D721Med (cell line): Measurements from ENCODE around the gene GNAQ.

Source experiments
- DNase-seq: peaks from one replicate; pipeline ENCODE4 v3.0.0; 2011; ENCODE audit warnings: low spot score; ENCODE audit not compliant: insufficient read length
- FAIRE-seq: peaks from 2 replicates; lab custom pipeline; 2011; peaks lifted over from hg19 to GRCh38; lab: Jason Lieb, UNC
- TF ChIP-seq, protein P1 (sequence below): IDR thresholded peaks from 2 replicates; pipeline ENCODE4 v1.5.1; 2012; ENCODE audit warnings: mild to moderate bottlenecking, control low read depth; ENCODE audit not compliant: insufficient read depth; ENCODE audit errors: missing control alignments

Gene GNAQ

DNA sequence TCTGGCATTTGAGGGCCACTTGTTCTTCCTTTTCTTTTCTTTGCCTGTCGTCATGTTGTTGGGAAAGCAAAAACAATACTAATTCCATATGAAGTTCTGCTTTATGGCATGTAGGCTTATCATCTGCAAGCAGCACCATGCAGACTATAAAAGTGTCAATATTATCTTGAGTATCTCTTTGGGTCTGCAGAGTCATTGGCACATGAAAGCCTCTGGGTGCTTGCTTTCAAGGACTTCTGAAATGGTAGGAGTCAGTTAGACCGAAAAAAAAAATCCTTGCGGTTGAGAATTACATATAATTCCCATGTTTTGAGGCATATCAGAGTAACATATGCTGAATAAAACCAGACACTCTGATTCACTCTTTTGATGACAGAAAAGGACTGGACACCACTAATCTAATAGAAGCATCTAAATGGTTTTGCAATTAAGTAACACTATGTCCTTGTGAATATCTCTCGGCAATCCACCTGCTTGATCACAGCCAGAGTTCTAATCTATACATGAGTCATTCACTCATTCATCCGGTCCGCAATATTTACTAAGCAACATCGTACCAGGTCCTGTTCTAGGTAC lies 44.4 kb downstream of the GNAQ start:
- TF ChIP-seq, protein P1, sequence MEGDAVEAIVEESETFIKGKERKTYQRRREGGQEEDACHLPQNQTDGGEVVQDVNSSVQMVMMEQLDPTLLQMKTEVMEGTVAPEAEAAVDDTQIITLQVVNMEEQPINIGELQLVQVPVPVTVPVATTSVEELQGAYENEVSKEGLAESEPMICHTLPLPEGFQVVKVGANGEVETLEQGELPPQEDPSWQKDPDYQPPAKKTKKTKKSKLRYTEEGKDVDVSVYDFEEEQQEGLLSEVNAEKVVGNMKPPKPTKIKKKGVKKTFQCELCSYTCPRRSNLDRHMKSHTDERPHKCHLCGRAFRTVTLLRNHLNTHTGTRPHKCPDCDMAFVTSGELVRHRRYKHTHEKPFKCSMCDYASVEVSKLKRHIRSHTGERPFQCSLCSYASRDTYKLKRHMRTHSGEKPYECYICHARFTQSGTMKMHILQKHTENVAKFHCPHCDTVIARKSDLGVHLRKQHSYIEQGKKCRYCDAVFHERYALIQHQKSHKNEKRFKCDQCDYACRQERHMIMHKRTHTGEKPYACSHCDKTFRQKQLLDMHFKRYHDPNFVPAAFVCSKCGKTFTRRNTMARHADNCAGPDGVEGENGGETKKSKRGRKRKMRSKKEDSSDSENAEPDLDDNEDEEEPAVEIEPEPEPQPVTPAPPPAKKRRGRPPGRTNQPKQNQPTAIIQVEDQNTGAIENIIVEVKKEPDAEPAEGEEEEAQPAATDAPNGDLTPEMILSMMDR = no peak
- FAIRE-seq (no peak), DNase-seq (no peak)

DNA sequence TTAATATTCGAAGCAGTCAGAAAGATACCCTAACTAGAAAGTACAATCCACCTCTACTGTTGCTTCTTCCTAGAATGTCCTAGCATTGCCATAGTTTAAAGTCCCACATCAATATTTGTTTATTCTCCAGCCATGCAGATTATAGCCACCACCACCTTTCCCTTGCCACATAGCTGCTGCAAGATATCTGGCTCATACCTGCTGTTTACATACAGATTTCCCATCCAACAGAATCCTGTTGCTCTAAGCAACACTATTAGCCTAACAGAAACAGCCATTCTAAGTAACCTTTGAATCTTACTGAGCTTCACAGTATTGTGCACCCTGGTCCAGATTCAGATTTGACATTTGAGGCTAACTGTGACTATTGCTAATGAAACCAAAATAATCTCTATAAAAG lies 45.6 kb downstream of the GNAQ start:
- FAIRE-seq = no peak

DNA sequence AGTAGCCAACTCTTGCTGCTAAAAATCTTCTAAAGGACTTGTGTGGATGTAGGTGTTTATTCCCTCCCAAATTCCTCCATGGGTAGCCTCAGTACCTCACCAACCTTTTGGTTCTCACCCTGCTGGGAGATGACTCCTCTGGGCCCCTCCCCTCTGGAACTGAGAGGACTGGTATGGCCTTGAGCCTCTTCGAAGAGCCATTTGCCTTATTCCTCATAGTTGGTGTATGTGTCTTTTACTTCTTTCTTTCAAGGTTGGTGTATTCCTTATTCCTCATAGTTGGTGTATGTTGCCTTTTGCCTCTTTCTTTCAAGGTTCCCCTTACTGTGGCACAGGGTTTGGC lies 48.3 kb downstream of the GNAQ start:
- TF ChIP-seq, protein P1 = no peak
- no peak for DNase-seq
- no peak for FAIRE-seq

More for the DNA sequence above, 45.6 kb downstream of the GNAQ start:
- TF ChIP-seq, protein P1 = no peak
- no peak for DNase-seq

DNA sequence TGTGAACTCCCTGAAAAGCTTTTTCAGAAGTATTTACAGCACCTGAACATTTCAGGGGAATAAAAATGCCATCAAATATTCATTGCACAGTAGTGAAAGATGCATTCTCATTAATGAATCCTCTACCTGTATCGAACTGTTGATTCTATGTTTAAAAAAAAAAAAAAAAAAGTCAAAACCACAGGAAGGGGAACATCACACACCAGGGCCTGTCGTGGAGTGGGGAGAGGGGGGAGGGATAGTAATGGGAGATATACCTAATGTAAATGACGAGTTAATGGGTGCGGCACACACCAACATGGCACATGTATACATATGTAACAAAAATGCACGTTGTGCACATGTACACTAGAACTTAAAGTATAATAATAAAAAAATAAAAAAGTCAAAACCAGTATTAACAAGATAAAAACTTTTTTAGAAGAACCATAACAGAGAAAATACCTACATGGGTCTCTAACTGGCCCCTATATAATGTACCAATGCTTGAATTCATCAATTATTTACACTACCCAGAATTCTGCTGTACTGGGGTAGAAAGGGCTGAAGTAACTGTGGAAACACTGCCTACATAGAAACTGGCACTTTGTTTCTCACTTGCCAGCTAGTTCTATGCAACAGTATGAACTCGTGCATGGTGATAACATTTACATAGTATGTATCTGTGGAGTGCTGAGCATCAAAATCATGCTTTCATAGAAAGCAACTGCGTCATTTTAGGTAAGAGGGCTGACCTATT lies 48.9 kb downstream of the GNAQ start:
- FAIRE-seq (no peak), DNase-seq (no peak)
- TF ChIP-seq, protein P1 = no peak

DNA sequence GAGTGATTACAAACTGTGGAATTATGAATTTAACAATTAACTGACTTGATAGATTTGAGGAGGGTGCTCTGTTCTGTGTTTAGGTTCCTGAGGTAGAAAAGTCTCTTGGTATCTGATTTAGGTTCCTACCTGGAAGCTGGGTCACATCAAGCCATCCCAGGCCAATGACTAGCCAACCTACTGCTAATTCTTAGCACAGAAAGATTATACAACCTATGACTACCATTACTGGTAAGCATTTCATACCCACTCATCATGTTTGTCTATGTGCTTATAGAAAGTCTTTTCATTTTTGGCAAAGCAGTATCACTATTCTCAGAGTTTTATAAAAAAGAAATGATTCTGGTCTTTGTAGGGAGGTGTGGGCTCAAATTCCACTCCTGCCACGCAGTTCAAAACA lies 49.7 kb downstream of the GNAQ start:
- TF ChIP-seq, protein P1 = no peak
- no peak for DNase-seq
- no peak for FAIRE-seq

DNA sequence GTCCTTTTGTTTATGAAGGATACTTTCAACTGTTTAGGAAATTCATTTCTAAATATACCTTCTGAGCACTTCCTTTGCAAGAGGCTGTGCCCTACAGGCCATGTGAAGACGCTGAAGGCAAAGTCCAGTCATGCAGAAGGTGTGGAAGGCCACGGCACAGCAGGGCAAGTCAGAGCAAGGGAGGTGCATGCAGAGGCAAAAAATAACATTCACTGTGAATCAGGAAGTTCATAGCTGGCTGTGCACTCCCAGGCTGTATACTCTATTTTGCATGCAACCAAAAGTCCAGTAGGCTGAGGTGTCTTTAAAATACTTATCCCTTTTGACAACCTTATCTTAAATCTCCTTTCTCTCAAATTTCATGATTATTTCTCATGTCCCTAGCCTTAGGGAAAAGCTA lies 50.3 kb downstream of the GNAQ start:
- TF ChIP-seq, protein P1 = no peak
- FAIRE-seq (no peak), DNase-seq (no peak)

DNA sequence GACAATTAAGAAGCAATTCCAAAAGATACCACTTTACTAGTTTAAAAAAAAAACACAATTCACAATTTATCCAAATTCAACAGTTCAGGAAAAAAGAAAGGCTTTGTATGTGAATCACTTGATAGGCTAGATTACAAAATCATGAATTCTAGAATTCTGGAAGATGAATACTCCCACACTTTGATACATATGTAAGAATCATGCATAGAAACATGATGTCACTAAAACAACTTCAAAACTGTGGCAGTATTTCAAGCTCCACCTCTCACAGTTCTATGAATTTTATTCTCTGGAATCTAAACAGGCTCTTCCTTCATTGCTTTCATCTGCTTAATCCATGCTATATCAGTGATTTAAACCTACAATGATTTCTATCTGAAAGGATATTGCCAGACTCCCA lies 51.0 kb downstream of the GNAQ start:
- DNase-seq (no peak), FAIRE-seq (no peak)

More for the DNA sequence above, 51.0 kb downstream of the GNAQ start:
- TF ChIP-seq, protein P1 = no peak
